Measurements from ENCODE around the gene CCDC188. TPM values are rescaled to one million over a fixed set of nuclear protein-coding genes. Genes with fewer than 3 reads are reported as not detected.

CCDC188 gene
- total and polyA plus RNA-seq, 9 of the 15 experiments (the other 6 are each of a cell fraction or from before 2014, with no cell fraction given), result not detected

GRCh38 chr22:20127318-20127868 lies 23.5 kb downstream of the CCDC188 start (continued):
- TF ChIP-seq ILF3 (IDR thresholded peaks at IDR 0.05; ENCODE audit: borderline replicate concordance) (peak; percentile 57; the same call in 1 of the 2 replicates), BRD9 (IDR thresholded peaks at IDR 0.05; ENCODE audit: low read depth, partially characterized antibody) (no peak), BHLHE40 (IDR thresholded peaks at IDR 0.05; ENCODE audit: low read length) (no peak), ERF (CRISPR knock-in tag; IDR thresholded peaks at IDR 0.05) (peak; percentile 90), ZNF77 (CRISPR knock-in tag; IDR thresholded peaks at IDR 0.05) (no peak; the same call in none of the 2 replicates), PHB (CRISPR knock-in tag; IDR thresholded peaks at IDR 0.05) (0 out of 2 replicates have a peak, but pooled peaks have one; percentile 13), ZNF445 (CRISPR knock-in tag; IDR thresholded peaks at IDR 0.05; ENCODE audit: low read depth) (0 out of 2 replicates have a peak, but pooled peaks have one; percentile 30), ZNF12 (CRISPR knock-in tag; IDR thresholded peaks at IDR 0.05) (no peak), ATF1 (CRISPR knock-in tag; IDR thresholded peaks at IDR 0.05) (peak; percentile 33; the same call in 1 of the 2 replicates), ATF1 (tag; IDR thresholded peaks at IDR 0.05) (no peak), KLF13 (tag; IDR thresholded peaks at IDR 0.05; ENCODE audit: borderline replicate concordance, low read depth) (0 out of 2 replicates have a peak, but pooled peaks have one; percentile 54), PML (IDR thresholded peaks at IDR 0.05; ENCODE audit: low read length) (0 out of 2 replicates have a peak, but pooled peaks have one; percentile 56), TOE1 (IDR thresholded peaks at IDR 0.05; ENCODE audit: borderline replicate concordance) (0 out of 2 replicates have a peak, but pooled peaks have one; percentile 13), TOE1 (CRISPR knock-in tag; IDR thresholded peaks at IDR 0.05; ENCODE audit: borderline replicate concordance, low read depth) (no peak), CTCFL (IDR thresholded peaks at IDR 0.05; ENCODE audit: borderline replicate concordance, insufficient read depth, low read depth, low read length, poor library complexity, severe bottlenecking) (no peak), NCOA4 (IDR thresholded peaks at IDR 0.05; ENCODE audit: partially characterized antibody) (no peak), GABPB2 (CRISPR knock-in tag; conservative IDR thresholded peaks at IDR 0.05) (peak; percentile 57; the same call in 1 of the 2 replicates), CREB1 (IDR thresholded peaks at IDR 0.05) (peak; percentile 8; the same call in 1 of the 2 replicates), CREB1 (CRISPR knock-in tag; IDR thresholded peaks at IDR 0.05) (no peak)
- TF ChIP-seq, protein P1, sequence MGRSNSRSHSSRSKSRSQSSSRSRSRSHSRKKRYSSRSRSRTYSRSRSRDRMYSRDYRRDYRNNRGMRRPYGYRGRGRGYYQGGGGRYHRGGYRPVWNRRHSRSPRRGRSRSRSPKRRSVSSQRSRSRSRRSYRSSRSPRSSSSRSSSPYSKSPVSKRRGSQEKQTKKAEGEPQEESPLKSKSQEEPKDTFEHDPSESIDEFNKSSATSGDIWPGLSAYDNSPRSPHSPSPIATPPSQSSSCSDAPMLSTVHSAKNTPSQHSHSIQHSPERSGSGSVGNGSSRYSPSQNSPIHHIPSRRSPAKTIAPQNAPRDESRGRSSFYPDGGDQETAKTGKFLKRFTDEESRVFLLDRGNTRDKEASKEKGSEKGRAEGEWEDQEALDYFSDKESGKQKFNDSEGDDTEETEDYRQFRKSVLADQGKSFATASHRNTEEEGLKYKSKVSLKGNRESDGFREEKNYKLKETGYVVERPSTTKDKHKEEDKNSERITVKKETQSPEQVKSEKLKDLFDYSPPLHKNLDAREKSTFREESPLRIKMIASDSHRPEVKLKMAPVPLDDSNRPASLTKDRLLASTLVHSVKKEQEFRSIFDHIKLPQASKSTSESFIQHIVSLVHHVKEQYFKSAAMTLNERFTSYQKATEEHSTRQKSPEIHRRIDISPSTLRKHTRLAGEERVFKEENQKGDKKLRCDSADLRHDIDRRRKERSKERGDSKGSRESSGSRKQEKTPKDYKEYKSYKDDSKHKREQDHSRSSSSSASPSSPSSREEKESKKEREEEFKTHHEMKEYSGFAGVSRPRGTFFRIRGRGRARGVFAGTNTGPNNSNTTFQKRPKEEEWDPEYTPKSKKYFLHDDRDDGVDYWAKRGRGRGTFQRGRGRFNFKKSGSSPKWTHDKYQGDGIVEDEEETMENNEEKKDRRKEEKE (IDR thresholded peaks at IDR 0.05; ENCODE audit: borderline replicate concordance in 1 of 2, control insufficient read depth in 1 of 2, low read depth in 2 of 2, low read length in 1 of 2), result peak in 1 of 2 experiments; percentile 85; a peak in 1 of 4 replicates
- TF ChIP-seq, protein P2, sequence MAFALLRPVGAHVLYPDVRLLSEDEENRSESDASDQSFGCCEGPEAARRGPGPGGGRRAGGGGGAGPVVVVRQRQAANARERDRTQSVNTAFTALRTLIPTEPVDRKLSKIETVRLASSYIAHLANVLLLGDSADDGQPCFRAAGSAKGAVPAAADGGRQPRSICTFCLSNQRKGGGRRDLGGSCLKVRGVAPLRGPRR (CRISPR knock-in tag; IDR thresholded peaks at IDR 0.05), result peak; percentile 14; the same call in 1 of the 2 replicates
